Measurements from ENCODE around the gene EXOSC10.
"Not testable (repeated sequence)": the region's sequence is repeated elsewhere in the genome, so short reads cannot be mapped to it uniquely, and the experiment has no call there.

EXOSC10 gene

GRCh38 chr1:11130406-11130805 is 30.7 kb upstream of the EXOSC10 start:
- H3K27ac Mint-ChIP-seq: no peak overlapping the region
- H3K27me3 Mint-ChIP-seq: no peaks in the 10 kb centered on the region
- DNase-seq (ENCODE audit: low spot score in 2 of 2): no peak
- no peaks in the 10 kb centered on the region for H3K9me3 Mint-ChIP-seq
- no peak overlapping the region for H3K4me3 Mint-ChIP-seq
- peaks cover 47% of the 10 kb centered on the region for H3K36me3 Mint-ChIP-seq
- no peaks in the 10 kb centered on the region for H3K4me1 Mint-ChIP-seq
- no peak for ATAC-seq (ENCODE audit: low read depth)

- no peak for ATAC-seq (ENCODE audit: low read depth)
- H3K27me3 Mint-ChIP-seq: no peaks in the 10 kb centered on the region
- H3K27ac Mint-ChIP-seq: peak overlapping the region; percentile 19
- H3K9me3 Mint-ChIP-seq: no peaks in the 10 kb centered on the region
- H3K4me3 Mint-ChIP-seq: no peak overlapping the region
- peaks cover 47% of the 10 kb centered on the region for H3K36me3 Mint-ChIP-seq
- no peak for DNase-seq (ENCODE audit: low spot score in 2 of 2)
- H3K4me1 Mint-ChIP-seq: no peaks in the 10 kb centered on the region
Measured at GRCh38 chr1:11129649-11130390, 30.2 kb upstream of the EXOSC10 start.

GRCh38 chr1:11126569-11126968 is 26.9 kb upstream of the EXOSC10 start:
- Mint-ChIP-seq H3K27me3 (no peaks in the 10 kb centered on the region), H3K27ac (no peak overlapping the region), H3K36me3 (peaks cover 39% of the 10 kb centered on the region), H3K4me3 (no peak overlapping the region), H3K9me3 (no peaks in the 10 kb centered on the region), H3K4me1 (no peaks in the 10 kb centered on the region)
- DNase-seq (ENCODE audit: low spot score in 2 of 2) (no peak), ATAC-seq (ENCODE audit: low read depth) (no peak)

- no peaks in the 10 kb centered on the region for H3K27me3 Mint-ChIP-seq
- DNase-seq (ENCODE audit: low spot score in 2 of 2): no peak
- no peaks in the 10 kb centered on the region for H3K9me3 Mint-ChIP-seq
- no peaks in the 10 kb centered on the region for H3K4me1 Mint-ChIP-seq
- no peak for ATAC-seq (ENCODE audit: low read depth)
- H3K36me3 Mint-ChIP-seq: peaks cover 40% of the 10 kb centered on the region
- no peak overlapping the region for H3K27ac Mint-ChIP-seq
- no peak overlapping the region for H3K4me3 Mint-ChIP-seq
Measured at GRCh38 chr1:11125931-11126330, 26.3 kb upstream of the EXOSC10 start.

- Mint-ChIP-seq H3K4me3 (no peak overlapping the region), H3K27ac (no peak overlapping the region), H3K27me3 (no peaks in the 10 kb centered on the region), H3K9me3 (no peaks in the 10 kb centered on the region), H3K36me3 (peaks cover 36% of the 10 kb centered on the region), H3K4me1 (no peaks in the 10 kb centered on the region)
- DNase-seq (ENCODE audit: low spot score in 2 of 2) (no peak), ATAC-seq (ENCODE audit: low read depth) (no peak)
Measured at GRCh38 chr1:11124965-11125364, 25.3 kb upstream of the EXOSC10 start.

- no peaks in the 10 kb centered on the region for H3K27me3 Mint-ChIP-seq
- H3K9me3 Mint-ChIP-seq: no peaks in the 10 kb centered on the region
- H3K4me3 Mint-ChIP-seq: no peak overlapping the region
- DNase-seq (ENCODE audit: low spot score in 2 of 2) (no peak), ATAC-seq (ENCODE audit: low read depth) (no peak)
- peaks cover 24% of the 10 kb centered on the region for H3K36me3 Mint-ChIP-seq
- H3K27ac Mint-ChIP-seq: no peak overlapping the region
- H3K4me1 Mint-ChIP-seq: no peaks in the 10 kb centered on the region
Measured at GRCh38 chr1:11116318-11116717, 16.6 kb upstream of the EXOSC10 start.

- H3K27ac Mint-ChIP-seq: no peak overlapping the region
- no peaks in the 10 kb centered on the region for H3K9me3 Mint-ChIP-seq
Measured at GRCh38 chr1:11114966-11115365, 15.3 kb upstream of the EXOSC10 start.

GRCh38 chr1:11109047-11109760 is 9.5 kb upstream of the EXOSC10 start:
- peaks cover 20% of the 10 kb centered on the region for H3K36me3 Mint-ChIP-seq
- no peak overlapping the region for H3K4me3 Mint-ChIP-seq

More at GRCh38 chr1:11114966-11115365, 15.3 kb upstream of the EXOSC10 start:
- H3K4me3 Mint-ChIP-seq: no peak overlapping the region
- ATAC-seq (ENCODE audit: low read depth): no peak
- no peaks in the 10 kb centered on the region for H3K27me3 Mint-ChIP-seq
- peaks cover 21% of the 10 kb centered on the region for H3K36me3 Mint-ChIP-seq
- no peak for DNase-seq (ENCODE audit: low spot score in 2 of 2)
- H3K4me1 Mint-ChIP-seq: no peaks in the 10 kb centered on the region

GRCh38 chr1:11107599-11107998 is 7.9 kb upstream of the EXOSC10 start:
- no peaks in the 10 kb centered on the region for H3K9me3 Mint-ChIP-seq
- H3K36me3 Mint-ChIP-seq: peaks cover 13% of the 10 kb centered on the region
- no peak overlapping the region for H3K4me3 Mint-ChIP-seq
- H3K27ac Mint-ChIP-seq: no peak overlapping the region
- H3K27me3 Mint-ChIP-seq: no peaks in the 10 kb centered on the region
- ATAC-seq (ENCODE audit: low read depth) (no peak), DNase-seq (ENCODE audit: low spot score in 2 of 2) (no peak)
- no peaks in the 10 kb centered on the region for H3K4me1 Mint-ChIP-seq

More at GRCh38 chr1:11109047-11109760, 9.5 kb upstream of the EXOSC10 start:
- H3K9me3 Mint-ChIP-seq: no peaks in the 10 kb centered on the region
- no peak overlapping the region for H3K27ac Mint-ChIP-seq
- no peaks in the 10 kb centered on the region for H3K4me1 Mint-ChIP-seq
- H3K27me3 Mint-ChIP-seq: no peaks in the 10 kb centered on the region
- ATAC-seq (ENCODE audit: low read depth): no peak
- no peak for DNase-seq (ENCODE audit: low spot score in 2 of 2)

GRCh38 chr1:11105586-11105985 is 5.9 kb upstream of the EXOSC10 start:
- H3K9me3 Mint-ChIP-seq: no peaks in the 10 kb centered on the region
- no peak overlapping the region for H3K27ac Mint-ChIP-seq
- no peak overlapping the region for H3K4me3 Mint-ChIP-seq
- no peaks in the 10 kb centered on the region for H3K27me3 Mint-ChIP-seq
- no peak for DNase-seq (ENCODE audit: low spot score in 2 of 2)
- no peaks in the 10 kb centered on the region for H3K4me1 Mint-ChIP-seq
- no peak for ATAC-seq (ENCODE audit: low read depth)
- peaks cover 10% of the 10 kb centered on the region for H3K36me3 Mint-ChIP-seq

GRCh38 chr1:11101347-11101746 is 1.7 kb upstream of the EXOSC10 start:
- no peaks in the 10 kb centered on the region for H3K27me3 Mint-ChIP-seq
- ATAC-seq (ENCODE audit: low read depth) (no peak), DNase-seq (ENCODE audit: low spot score in 2 of 2) (no peak)
- peaks cover 4% of the 10 kb centered on the region for H3K36me3 Mint-ChIP-seq
- H3K27ac Mint-ChIP-seq: no peak overlapping the region
- no peaks in the 10 kb centered on the region for H3K9me3 Mint-ChIP-seq
- peaks cover 4% of the 10 kb centered on the region for H3K4me1 Mint-ChIP-seq
- no peak overlapping the region for H3K4me3 Mint-ChIP-seq

GRCh38 chr1:11100806-11101205 is 1.1 kb upstream of the EXOSC10 start:
- H3K27me3 Mint-ChIP-seq; H3K36me3 Mint-ChIP-seq; H3K27ac Mint-ChIP-seq; H3K4me3 Mint-ChIP-seq; ATAC-seq (ENCODE audit: low read depth); H3K4me1 Mint-ChIP-seq; DNase-seq (ENCODE audit: low spot score in 2 of 2); H3K9me3 Mint-ChIP-seq: not testable (repeated sequence)

GRCh38 chr1:11100149-11100493 is 452 bp upstream of the EXOSC10 start:
- no peaks in the 10 kb centered on the region for H3K27me3 Mint-ChIP-seq
- peak overlapping the region; percentile 92 for H3K27ac Mint-ChIP-seq
- no peak for DNase-seq (ENCODE audit: low spot score in 2 of 2)
- peaks cover 4% of the 10 kb centered on the region for H3K4me1 Mint-ChIP-seq
- H3K9me3 Mint-ChIP-seq: no peaks in the 10 kb centered on the region
- ATAC-seq (ENCODE audit: low read depth): no peak
- peaks cover 4% of the 10 kb centered on the region for H3K36me3 Mint-ChIP-seq
- peak overlapping the region; percentile 96 for H3K4me3 Mint-ChIP-seq

GRCh38 chr1:11098931-11099309 is 749 bp downstream of the EXOSC10 start:
- Mint-ChIP-seq H3K36me3 (peaks cover 2% of the 10 kb centered on the region), H3K27me3 (no peaks in the 10 kb centered on the region), H3K27ac (peak overlapping the region; percentile 92), H3K4me1 (peaks cover 4% of the 10 kb centered on the region), H3K4me3 (peak overlapping the region; percentile 96), H3K9me3 (no peaks in the 10 kb centered on the region)
- ATAC-seq (ENCODE audit: low read depth) (no peak), DNase-seq (ENCODE audit: low spot score in 2 of 2) (no peak)

- peaks cover 30% of the 10 kb centered on the region for H3K36me3 Mint-ChIP-seq
- not testable (repeated sequence) for H3K4me3 Mint-ChIP-seq; DNase-seq (ENCODE audit: low spot score in 2 of 2); H3K27me3 Mint-ChIP-seq; H3K27ac Mint-ChIP-seq; H3K4me1 Mint-ChIP-seq; ATAC-seq (ENCODE audit: low read depth); H3K9me3 Mint-ChIP-seq
Measured at GRCh38 chr1:11083784-11084183, 15.9 kb downstream of the EXOSC10 start.

Measured in memory B cell (primary cell).